GM19193 (cell line): ENCODE results near the gene KBTBD4.

Experiments
- POLR2A ChIP-seq: IDR thresholded peaks from 4 replicates; pipeline ENCODE4 v1.6.1; 2011; ENCODE audit not compliant: insufficient read depth, insufficient read length; ENCODE audit errors: extremely low read depth

The KBTBD4 gene

GRCh38 chr11:47593934-47594855, 15.4 kb upstream of the KBTBD4 start, which contains the start of gene C1QTNF4:
Gene C1QTNF4, minus strand, starts transcription at chr11:47594411. Its CDS starts 3,601 bp downstream, at chr11:47590810.
- TF ChIP-seq POLR2A = no peak

GRCh38 chr11:47593492-47593933, 14.7 kb upstream of the KBTBD4 start:
- no peak for TF ChIP-seq POLR2A

DNA sequence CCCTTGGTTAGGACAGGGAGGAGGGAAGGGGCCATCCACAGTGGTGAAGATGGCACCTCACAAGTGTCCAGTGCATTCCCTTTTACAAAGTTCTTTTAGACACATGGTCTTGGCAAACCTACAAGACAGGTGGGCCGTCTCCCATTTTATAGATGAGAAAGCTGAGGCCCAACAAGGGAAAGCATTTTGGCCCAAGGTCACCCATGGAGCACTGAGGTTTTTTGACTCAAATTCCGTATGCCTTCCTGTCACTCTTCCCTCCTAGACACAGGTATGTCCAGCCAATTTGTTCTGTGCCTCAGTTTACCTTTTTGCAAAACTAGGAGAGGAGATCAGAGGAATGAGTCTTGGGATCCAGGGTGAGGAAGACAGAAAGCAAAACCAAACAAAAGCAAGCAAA, 14.2 kb upstream of the KBTBD4 start:
- no peak for TF ChIP-seq POLR2A

DNA sequence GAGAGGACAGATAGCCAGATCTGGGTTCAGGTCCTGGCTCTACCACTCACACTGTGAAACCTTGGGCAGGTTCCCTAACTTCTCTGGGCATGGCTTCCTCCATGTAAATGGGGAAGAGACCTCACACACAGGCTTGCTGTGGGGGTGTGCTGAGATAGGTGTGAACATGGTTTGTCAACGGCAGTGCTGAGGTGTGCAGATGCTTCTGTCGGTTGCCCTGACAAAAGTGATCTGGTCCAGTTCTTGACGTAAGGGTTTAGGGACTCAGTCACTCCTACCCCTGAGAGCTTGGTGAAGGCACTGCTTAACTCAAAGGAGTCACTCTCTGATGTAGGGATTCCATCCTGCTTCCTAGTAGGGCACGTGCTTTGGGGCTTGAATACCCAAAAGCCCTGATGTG, 13.5 kb upstream of the KBTBD4 start:
- TF ChIP-seq POLR2A = no peak

- no peak for TF ChIP-seq POLR2A
Observed at GRCh38 chr11:47591764-47592163, 13.0 kb upstream of the KBTBD4 start.

DNA sequence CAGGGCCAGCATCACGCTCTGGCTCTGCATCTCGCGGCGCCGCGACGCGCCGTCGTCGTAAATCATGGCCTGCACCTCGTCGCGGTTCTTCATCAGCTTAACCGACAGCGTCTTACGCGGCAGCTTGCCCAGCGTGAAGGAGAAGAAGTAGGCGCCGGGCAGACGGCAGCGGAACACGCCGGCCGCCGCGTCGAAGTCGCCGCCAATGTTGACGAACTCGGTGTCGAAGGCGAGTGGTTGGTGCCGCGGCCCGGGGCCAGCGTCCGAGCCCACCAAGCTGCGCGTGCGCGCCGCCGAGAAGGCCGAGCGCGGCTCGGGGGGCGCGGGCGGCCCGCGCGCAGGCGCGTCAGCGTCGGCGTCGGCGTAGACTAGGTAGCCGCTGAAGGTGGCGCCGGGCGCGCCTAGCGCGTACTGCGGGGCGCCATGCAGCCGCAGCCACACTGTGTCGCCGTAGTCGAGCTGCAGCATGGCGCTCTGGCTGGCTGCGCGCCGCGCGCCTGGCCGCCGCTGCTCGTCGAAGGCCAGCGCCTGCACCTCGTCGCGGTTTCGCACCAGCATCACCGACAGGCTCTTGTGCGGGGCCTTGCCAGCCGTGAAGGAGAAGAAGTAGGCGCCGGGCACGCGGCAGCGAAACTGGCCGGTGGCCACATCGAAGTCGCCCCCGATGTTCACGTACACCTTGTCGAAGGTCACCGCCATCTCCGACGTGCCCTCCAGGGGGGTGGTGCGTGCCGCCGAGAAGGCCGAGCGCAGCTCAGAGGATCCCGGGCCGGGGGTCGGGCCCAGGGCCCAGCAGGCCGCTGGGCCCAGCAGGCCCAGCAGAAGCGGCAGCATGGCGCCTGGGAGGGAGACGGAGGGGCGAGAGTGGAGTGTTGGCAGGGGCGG, 11.4 kb upstream of the KBTBD4 start:
- TF ChIP-seq POLR2A = no peak

GRCh38 chr11:47589584-47589976, 10.8 kb upstream of the KBTBD4 start:
- no peak for TF ChIP-seq POLR2A

DNA sequence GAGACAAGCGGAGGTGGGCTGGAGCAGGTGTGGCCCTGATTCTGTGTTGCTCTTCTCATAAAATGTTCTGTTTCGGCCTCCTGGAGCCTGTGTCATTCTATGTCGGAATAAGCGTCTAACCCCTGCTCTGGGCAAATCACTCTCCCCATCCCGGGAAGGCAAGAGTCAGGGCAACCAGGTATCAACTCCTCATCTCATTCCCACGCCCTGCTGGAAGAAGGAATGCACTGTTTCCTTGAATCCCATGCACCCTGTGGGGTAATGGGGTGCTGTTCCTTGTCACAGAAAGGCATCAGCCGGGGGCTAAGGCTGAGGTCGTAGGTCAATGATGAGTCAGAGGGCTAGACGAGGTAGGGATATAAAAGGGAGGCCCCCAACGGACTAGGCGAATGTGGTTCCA, 10.3 kb upstream of the KBTBD4 start:
- no peak for TF ChIP-seq POLR2A

DNA sequence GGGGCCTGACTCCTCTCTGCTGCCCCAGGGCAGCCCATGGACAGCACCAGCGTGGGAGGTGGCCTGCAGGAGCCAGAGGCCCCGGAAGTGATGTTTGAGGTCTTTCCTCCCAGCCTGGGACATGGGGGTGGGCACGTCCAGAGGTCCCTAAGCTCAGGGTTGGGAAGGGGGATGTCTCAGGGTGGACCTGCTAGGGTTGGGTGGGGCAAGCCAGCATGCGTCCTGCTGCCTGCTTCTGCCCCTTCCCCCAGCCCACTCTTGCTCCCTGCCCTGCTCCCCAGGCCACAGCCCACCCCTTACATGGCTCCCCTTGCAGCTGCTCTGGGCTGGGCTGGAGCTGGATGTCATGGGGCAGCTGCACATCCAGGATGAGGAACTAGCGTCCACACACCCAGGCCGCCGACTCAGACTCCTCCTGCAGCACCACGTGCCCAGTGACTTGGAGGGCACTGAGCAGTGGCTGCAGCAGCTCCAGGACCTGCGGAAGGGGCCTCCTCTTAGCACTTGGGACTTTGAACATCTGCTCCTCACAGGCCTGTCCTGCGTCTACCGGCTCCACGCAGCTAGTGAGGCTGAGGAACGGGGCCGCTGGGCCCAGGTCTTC, 9.1 kb upstream of the KBTBD4 start:
- no peak for TF ChIP-seq POLR2A

DNA sequence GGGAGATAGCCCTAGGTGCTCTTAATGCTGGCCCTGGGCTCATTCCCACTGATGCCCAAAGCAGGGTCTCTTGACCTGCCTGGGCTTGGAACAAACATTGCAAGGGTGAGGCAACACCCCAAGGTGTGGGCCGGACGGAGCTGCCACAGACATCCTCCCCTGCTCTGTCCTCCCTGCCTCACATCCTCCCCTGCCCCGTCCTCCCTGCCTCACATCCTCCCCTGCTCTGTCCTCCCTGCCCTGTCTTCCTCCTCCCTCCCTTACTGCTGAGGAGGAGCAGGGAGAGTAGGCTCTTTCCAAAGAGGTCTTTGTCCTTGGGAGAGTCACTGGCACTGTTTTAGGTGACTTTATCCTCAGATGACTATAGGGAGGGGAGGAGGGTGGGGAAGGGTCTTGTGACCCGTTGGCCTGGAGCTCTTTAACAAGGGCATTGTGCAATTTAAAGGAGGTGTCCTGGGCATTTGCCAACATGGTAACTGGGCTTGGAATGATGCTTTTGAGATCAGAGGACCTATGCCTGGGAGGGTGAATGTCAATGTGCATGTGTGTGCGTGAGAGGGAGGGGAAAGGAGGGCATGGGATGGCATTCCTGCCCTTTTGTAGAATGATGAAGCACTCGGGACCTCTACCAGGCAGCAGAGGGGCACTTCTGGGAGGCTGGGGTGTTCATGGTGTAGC, 8.4 kb upstream of the KBTBD4 start:
- TF ChIP-seq POLR2A = no peak

DNA sequence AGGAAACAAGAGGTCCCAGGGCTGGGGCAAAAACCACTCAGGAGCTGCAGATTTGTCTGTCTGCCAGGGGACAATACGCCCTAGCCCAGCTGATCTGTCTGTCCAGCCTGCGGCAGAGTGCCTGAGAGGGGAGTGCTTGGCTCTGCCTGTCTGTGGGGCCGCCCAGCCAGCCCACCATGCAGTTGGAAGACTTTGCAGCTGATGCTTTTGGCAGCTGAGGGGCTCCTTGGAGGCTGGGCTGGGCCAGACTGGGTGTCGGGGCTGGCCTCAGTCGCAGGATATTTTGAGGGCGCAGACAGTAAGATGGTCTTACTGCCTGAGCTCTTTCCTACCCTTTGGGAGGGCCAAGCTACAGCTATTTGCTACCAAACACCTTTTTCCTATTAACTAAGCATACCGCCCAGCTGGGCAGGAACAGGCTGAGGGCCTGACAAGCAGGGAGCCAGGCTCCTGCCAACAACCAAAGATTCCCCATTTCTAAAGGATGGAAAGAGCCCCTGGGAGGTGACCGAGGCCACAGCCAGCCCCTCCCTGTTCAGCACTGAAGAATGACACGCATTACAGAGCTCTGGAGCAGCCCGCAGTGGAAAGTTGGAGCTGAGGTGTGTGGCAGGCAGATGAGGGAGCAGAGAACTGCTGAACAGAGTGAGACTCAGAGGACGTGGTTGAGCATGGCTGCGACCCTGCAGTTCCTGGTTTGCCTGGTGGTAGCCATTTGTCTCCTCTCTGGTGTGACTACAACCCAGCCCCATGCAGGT, 7.5 kb upstream of the KBTBD4 start, which contains the start of gene FAM180B:
Gene FAM180B (plus strand): TSS at position 581 of the 758 bp plus-strand sequence. CDS start 91 bp downstream, at position 672.
- TF ChIP-seq POLR2A = no peak

GRCh38 chr11:47583844-47584243, 5.1 kb upstream of the KBTBD4 start:
- TF ChIP-seq POLR2A = no peak

- no peak for TF ChIP-seq POLR2A
Observed at GRCh38 chr11:47577460-47578041, 1.2 kb downstream of the KBTBD4 start.
